Karpas-422 (cell line): Measurements from ENCODE around the gene BTBD17. TPM values are rescaled to one million over a fixed set of nuclear protein-coding genes. Genes with fewer than 3 reads are reported as not detected.
A peak's percentile ranks its signal among the peaks of the same experiment; 100 is the strongest.

Experiments
- DNase-seq: peaks from one replicate; pipeline ENCODE4 v3.0.0-alpha.2; 2015
- H2AFZ ChIP-seq: fragments of 200-600 bp; sonication (generic); 2 replicates; pipeline ENCODE4 v1.6.1; 2014; ENCODE audit warnings: antibody characterized with exemption, low read length, mixed read lengths
- H3K27ac ChIP-seq: fragments of 200-600 bp; sonication (generic); 2 replicates; pipeline ENCODE4 v1.5.1; 2014; ENCODE audit warnings: mild to moderate bottlenecking, low read length, moderate library complexity
- H3K27me3 ChIP-seq: fragments of 200-600 bp; sonication (generic); 2 replicates; pipeline ENCODE4 v1.6.1; 2014; ENCODE audit warnings: low read length, mixed read lengths
- H3K36me3 ChIP-seq: fragments of 200-600 bp; sonication (generic); 2 replicates; pipeline ENCODE4 v1.6.1; 2014; ENCODE audit warnings: low read length, mixed read lengths; ENCODE audit not compliant: insufficient read depth
- H3K4me1 ChIP-seq: fragments of 200-600 bp; sonication (generic); 2 replicates; pipeline ENCODE4 v1.6.1; 2014; ENCODE audit warnings: mild to moderate bottlenecking, low read length, mixed read lengths
- H3K4me2 ChIP-seq: fragments of 200-600 bp; sonication (generic); 2 replicates; pipeline ENCODE4 v1.6.1; 2014; ENCODE audit warnings: low read length, low read depth, mild to moderate bottlenecking; ENCODE audit not compliant: poor library complexity, severe bottlenecking
- H3K4me3 ChIP-seq: fragments of 200-600 bp; sonication (generic); 2 replicates; pipeline ENCODE4 v1.5.1; 2014; ENCODE audit warnings: mild to moderate bottlenecking, antibody characterized with exemption, low read length, mixed read lengths
- H3K79me2 ChIP-seq: fragments of 200-600 bp; sonication (generic); 2 replicates; pipeline ENCODE4 v1.6.1; 2014; ENCODE audit warnings: mild to moderate bottlenecking, low read length, mixed read lengths
- H3K9ac ChIP-seq: fragments of 200-600 bp; sonication (generic); 2 replicates; pipeline ENCODE4 v1.6.0; 2014; ENCODE audit warnings: low read length
- H3K9me2 ChIP-seq: fragments of 200-600 bp; sonication (generic), shearing (Covaris generic); replicated peaks from 2 replicates; pipeline ENCODE4 v1.6.0; 2014; ENCODE audit warnings: mild to moderate bottlenecking, low read length, moderate library complexity; ENCODE audit not compliant: insufficient read depth
- H3K9me3 ChIP-seq: fragments of 300-700, 200-600 bp; sonication (generic); 2 replicates; pipeline ENCODE4 v1.6.1; 2014; ENCODE audit warnings: low read length, mixed read lengths
- H4K20me1 ChIP-seq: fragments of 200-600 bp; sonication (generic); 2 replicates; pipeline ENCODE4 v1.6.1; 2014; ENCODE audit warnings: mild to moderate bottlenecking, antibody characterized with exemption, low read length, low read depth; ENCODE audit not compliant: insufficient read depth
- total RNA-seq: library from RNA; depleted of rRNA; stranded (reverse); fragments of >200 nt; shearing (Covaris generic); gene quantifications from 2 replicates; pipeline ENCODE4 v1.2.3, GENCODE V29; 2014; ENCODE audit warnings: low replicate concordance

The BTBD17 gene
- total RNA-seq, 1 experiment from 2014 or later: not detected

- Histone ChIP-seq H3K27me3 (no peaks in the 10 kb centered on the region), H3K27ac (no peak overlapping the region), H3K9ac (no peak overlapping the region), H3K36me3 (no peaks in the 10 kb centered on the region), H3K4me1 (no peaks in the 10 kb centered on the region), H3K79me2 (no peaks in the 10 kb centered on the region), H3K9me3 (no peaks in the 10 kb centered on the region), H3K4me2 (no peak overlapping the region), H3K9me2 (no peaks in the 10 kb centered on the region), H4K20me1 (no peaks in the 10 kb centered on the region), H3K4me3 (no peak overlapping the region), H2AFZ (no peak overlapping the region)
- DNase-seq: no peak
Observed at GRCh38 chr17:74380959-74381808, 19.5 kb upstream of the BTBD17 start.

- no peak overlapping the region for H3K9ac ChIP-seq
- no peak overlapping the region for H3K4me2 ChIP-seq
- DNase-seq: no peak
- no peaks in the 10 kb centered on the region for H4K20me1 ChIP-seq
- no peaks in the 10 kb centered on the region for H3K27me3 ChIP-seq
- H2AFZ ChIP-seq: no peak overlapping the region
- no peaks in the 10 kb centered on the region for H3K79me2 ChIP-seq
- no peaks in the 10 kb centered on the region for H3K36me3 ChIP-seq
- no peak overlapping the region for H3K4me3 ChIP-seq
- no peaks in the 10 kb centered on the region for H3K4me1 ChIP-seq
- H3K9me2 ChIP-seq: no peaks in the 10 kb centered on the region
- no peak overlapping the region for H3K27ac ChIP-seq
- no peaks in the 10 kb centered on the region for H3K9me3 ChIP-seq
Observed at GRCh38 chr17:74380086-74380958, 18.7 kb upstream of the BTBD17 start.

- Histone ChIP-seq H3K9ac (no peak overlapping the region), H3K4me2 (no peak overlapping the region), H2AFZ (no peak overlapping the region), H3K9me3 (no peaks in the 10 kb centered on the region), H3K4me1 (no peaks in the 10 kb centered on the region), H3K27ac (no peak overlapping the region), H3K9me2 (no peaks in the 10 kb centered on the region), H3K79me2 (no peaks in the 10 kb centered on the region), H3K27me3 (no peaks in the 10 kb centered on the region), H4K20me1 (no peaks in the 10 kb centered on the region), H3K36me3 (no peaks in the 10 kb centered on the region), H3K4me3 (no peak overlapping the region)
- peak; percentile 92 for DNase-seq
Observed at GRCh38 chr17:74379495-74380085, 17.9 kb upstream of the BTBD17 start.

- H2AFZ ChIP-seq: no peak overlapping the region
- no peak for DNase-seq
- H3K9ac ChIP-seq: no peak overlapping the region
- no peak overlapping the region for H3K4me3 ChIP-seq
- no peaks in the 10 kb centered on the region for H3K27me3 ChIP-seq
- H3K27ac ChIP-seq: no peak overlapping the region
- no peaks in the 10 kb centered on the region for H3K79me2 ChIP-seq
- no peaks in the 10 kb centered on the region for H3K36me3 ChIP-seq
- H3K4me2 ChIP-seq: no peak overlapping the region
- H3K9me2 ChIP-seq: no peaks in the 10 kb centered on the region
- H4K20me1 ChIP-seq: no peaks in the 10 kb centered on the region
- H3K9me3 ChIP-seq: no peaks in the 10 kb centered on the region
- H3K4me1 ChIP-seq: no peaks in the 10 kb centered on the region
Observed at GRCh38 chr17:74374858-74375257, 13.2 kb upstream of the BTBD17 start.

GRCh38 chr17:74373838-74374606 is 12.4 kb upstream of the BTBD17 start:
- Histone ChIP-seq H3K9ac (no peak overlapping the region), H3K4me2 (no peak overlapping the region), H3K4me3 (no peak overlapping the region), H3K4me1 (no peaks in the 10 kb centered on the region), H3K9me3 (no peaks in the 10 kb centered on the region), H3K27ac (no peak overlapping the region), H3K79me2 (no peaks in the 10 kb centered on the region), H4K20me1 (no peaks in the 10 kb centered on the region), H3K27me3 (no peaks in the 10 kb centered on the region), H3K9me2 (no peaks in the 10 kb centered on the region), H2AFZ (no peak overlapping the region), H3K36me3 (no peaks in the 10 kb centered on the region)
- no peak for DNase-seq

- Histone ChIP-seq H3K36me3 (no peaks in the 10 kb centered on the region), H3K79me2 (no peaks in the 10 kb centered on the region), H3K27ac (no peak overlapping the region), H4K20me1 (0 out of 2 replicates have a peak, but pooled peaks cover 3% of the 10 kb centered on the region), H3K4me3 (no peak overlapping the region), H3K9me2 (no peaks in the 10 kb centered on the region), H3K9me3 (no peaks in the 10 kb centered on the region), H3K27me3 (no peaks in the 10 kb centered on the region), H3K9ac (no peak overlapping the region), H2AFZ (no peak overlapping the region), H3K4me2 (no peak overlapping the region), H3K4me1 (no peaks in the 10 kb centered on the region)
- DNase-seq: no peak
Observed at GRCh38 chr17:74372426-74372825, 10.8 kb upstream of the BTBD17 start.

- Histone ChIP-seq H3K79me2 (no peaks in the 10 kb centered on the region), H3K4me3 (no peak overlapping the region), H3K9me3 (no peaks in the 10 kb centered on the region), H2AFZ (no peak overlapping the region), H3K9me2 (no peaks in the 10 kb centered on the region), H3K4me2 (no peak overlapping the region), H3K4me1 (no peaks in the 10 kb centered on the region), H3K27ac (no peak overlapping the region), H3K9ac (no peak overlapping the region), H4K20me1 (0 out of 2 replicates have a peak, but pooled peaks cover 3% of the 10 kb centered on the region), H3K36me3 (no peaks in the 10 kb centered on the region), H3K27me3 (no peaks in the 10 kb centered on the region)
- DNase-seq: no peak
Observed at GRCh38 chr17:74371653-74372147, 10.0 kb upstream of the BTBD17 start.
